Fibroblast of lung (primary cell): ENCODE measurements around the gene TEX2. TPM values are rescaled to one million over a fixed set of nuclear protein-coding genes. Genes with fewer than 3 reads are reported as not detected.

Experiments
- DNase-seq, 2 donors: peaks; one replicate each; pipeline versions ENCODE4 v3.0.0 to v3.0.0-alpha.2; 2010; ENCODE audit warnings: low read depth in 2 of 2
- H2AFZ ChIP-seq: 2 replicates; pipeline ENCODE4 v1.5.1; 2012; ENCODE audit warnings: low read length, control low read depth, inconsistent platforms
- H3K27ac ChIP-seq: 2 replicates; pipeline ENCODE4 v1.5.1; 2011; ENCODE audit warnings: low read length, control low read depth; ENCODE audit not compliant: insufficient read depth
- H3K27me3 ChIP-seq: 2 replicates; pipeline ENCODE4 v1.5.1; 2011; ENCODE audit warnings: mild to moderate bottlenecking, low read length; ENCODE audit not compliant: control insufficient read depth, insufficient read depth
- H3K36me3 ChIP-seq: 2 replicates; pipeline ENCODE4 v1.5.1; 2011; ENCODE audit warnings: low read length; ENCODE audit not compliant: control insufficient read depth, insufficient read depth
- H3K4me1 ChIP-seq: 2 replicates; pipeline ENCODE4 v1.5.1; 2011; ENCODE audit warnings: low read length; ENCODE audit not compliant: control insufficient read depth, insufficient read depth; ENCODE audit errors: extremely low read depth
- H3K4me2 ChIP-seq: 2 replicates; pipeline ENCODE4 v1.5.1; 2011; ENCODE audit warnings: low read length, control low read depth; ENCODE audit not compliant: insufficient read depth; ENCODE audit errors: extremely low read depth
- H3K4me3 ChIP-seq, 4 experiments: fragments of 200-600 bp in 1 of 4; sonication (generic) in 1 of 4; replicated peaks in 1 of 4; 2 replicates each; pipeline ENCODE4 v1.5.1; 2011 to 2016; ENCODE audit warnings: low read length in 4 of 4, low read depth in 3 of 4, mild to moderate bottlenecking in 3 of 4, control low read depth in 2 of 4, inconsistent platforms in 1 of 4, mixed read lengths in 1 of 4; ENCODE audit not compliant: insufficient read depth in 1 of 4; ENCODE audit errors: control extremely low read depth in 1 of 4
- H3K79me2 ChIP-seq: 2 replicates; pipeline ENCODE4 v1.5.1; 2012; ENCODE audit warnings: mild to moderate bottlenecking, low read length, inconsistent platforms; ENCODE audit not compliant: control insufficient read depth, insufficient read depth
- H3K9ac ChIP-seq: 2 replicates; pipeline ENCODE4 v1.5.1; 2011; ENCODE audit warnings: mild to moderate bottlenecking, low read length, control low read depth; ENCODE audit not compliant: insufficient read depth
- H3K9me3 ChIP-seq: 2 replicates; pipeline ENCODE4 v1.5.1; 2012; ENCODE audit warnings: low read depth, low read length; ENCODE audit not compliant: control insufficient read depth, insufficient read depth
- H4K20me1 ChIP-seq: 2 replicates; pipeline ENCODE4 v1.5.1; 2011; ENCODE audit warnings: low read length; ENCODE audit not compliant: control insufficient read depth, insufficient read depth; ENCODE audit errors: extremely low read depth
- CTCF ChIP-seq, 2 donors: IDR thresholded peaks in 1 of 2; conservative IDR thresholded peaks in 1 of 2; 1 replicate in 1 of 2; 2 replicates in 1 of 2; pipeline ENCODE4 v1.5.1; 2011 to 2012; ENCODE audit warnings: low read length in 2 of 2, control low read depth in 1 of 2, inconsistent platforms in 1 of 2, low read depth in 1 of 2, mild to moderate bottlenecking in 1 of 2
- EZH2 ChIP-seq: IDR thresholded peaks from 2 replicates; pipeline ENCODE4 v1.5.1; 2012; ENCODE audit warnings: low read length, control low read depth, mild to moderate bottlenecking; ENCODE audit errors: missing control alignments
- polyA plus RNA-seq, 2 donors: library from polyadenylated mRNA; depleted of rRNA in 1 of 2; stranded (reverse) in 1 of 2; unstranded in 1 of 2; fragments of >200 nt; gene quantifications; 2 replicates each; pipeline ENCODE4 v1.2.1, GENCODE V29; 2011 to 2012; ENCODE audit warnings: missing spikeins in 1 of 2
- total RNA-seq: library from RNA; depleted of rRNA; stranded (reverse); fragments of >200 nt; gene quantifications from 2 replicates; pipeline ENCODE4 v1.2.1, GENCODE V29; 2014

Gene TEX2
- total and polyA plus RNA-seq, 2 donors (not counting 1 experiment from before 2014, with no cell fraction given) = 18.6 to 33.4 TPM

DNA sequence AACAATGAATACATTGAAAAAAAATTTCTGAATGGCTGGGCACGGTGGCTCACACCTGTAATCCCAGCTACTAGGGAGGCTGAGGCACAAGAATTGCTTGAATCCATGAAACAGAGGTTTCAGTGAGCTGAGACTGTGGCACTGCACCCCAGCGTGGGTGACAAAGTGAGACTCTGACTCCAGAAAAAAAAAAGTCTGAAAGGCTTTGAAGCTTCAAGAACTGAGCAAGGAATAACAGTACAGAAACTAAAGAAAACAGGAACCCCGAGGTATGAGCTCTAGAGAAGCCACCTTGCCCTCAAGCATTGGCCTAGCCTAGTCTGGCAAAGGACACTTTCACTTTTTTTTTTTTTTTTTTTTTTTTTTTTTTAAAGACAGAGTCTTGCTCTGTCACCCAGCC lies 45.0 kb downstream of the TEX2 start:
- no peak for DNase-seq
- Histone ChIP-seq H2AFZ (no peak overlapping the region), H3K4me1 (peaks cover 10% of the 10 kb centered on the region), H3K4me3 (no peak overlapping the region), H3K79me2 (peaks cover 3% of the 10 kb centered on the region), H3K4me2 (no peak overlapping the region), H3K9me3 (no peaks in the 10 kb centered on the region), H3K27ac (no peak overlapping the region), H4K20me1 (no peaks in the 10 kb centered on the region), H3K9ac (no peak overlapping the region), H3K36me3 (peaks cover 5% of the 10 kb centered on the region), H3K27me3 (no peaks in the 10 kb centered on the region)
- TF ChIP-seq EZH2 = no peak
- no peak for TF ChIP-seq CTCF (conservative IDR thresholded peaks at IDR 0.05 in 1 of 2, IDR thresholded peaks at IDR 0.05 in 1 of 2; ENCODE audit: low read depth in 1 of 2, low read length in 2 of 2)

- no peaks in the 10 kb centered on the region for H3K9me3 ChIP-seq
- peaks cover 3% of the 10 kb centered on the region for H3K79me2 ChIP-seq
- no peak overlapping the region for H3K9ac ChIP-seq
- peaks cover 15% of the 10 kb centered on the region for H3K4me1 ChIP-seq
- H3K27ac ChIP-seq = no peak overlapping the region
- no peak overlapping the region for H3K4me3 ChIP-seq
- H2AFZ ChIP-seq = no peak overlapping the region
- H4K20me1 ChIP-seq = no peaks in the 10 kb centered on the region
- no peak overlapping the region for H3K4me2 ChIP-seq
- peak in 1 of 2 donors; percentile 15 for DNase-seq
- TF ChIP-seq EZH2 = no peak
- H3K36me3 ChIP-seq = peaks cover 5% of the 10 kb centered on the region
- H3K27me3 ChIP-seq = no peaks in the 10 kb centered on the region
Observed at GRCh38 chr17:64217249-64217691, 45.8 kb downstream of the TEX2 start.

DNA sequence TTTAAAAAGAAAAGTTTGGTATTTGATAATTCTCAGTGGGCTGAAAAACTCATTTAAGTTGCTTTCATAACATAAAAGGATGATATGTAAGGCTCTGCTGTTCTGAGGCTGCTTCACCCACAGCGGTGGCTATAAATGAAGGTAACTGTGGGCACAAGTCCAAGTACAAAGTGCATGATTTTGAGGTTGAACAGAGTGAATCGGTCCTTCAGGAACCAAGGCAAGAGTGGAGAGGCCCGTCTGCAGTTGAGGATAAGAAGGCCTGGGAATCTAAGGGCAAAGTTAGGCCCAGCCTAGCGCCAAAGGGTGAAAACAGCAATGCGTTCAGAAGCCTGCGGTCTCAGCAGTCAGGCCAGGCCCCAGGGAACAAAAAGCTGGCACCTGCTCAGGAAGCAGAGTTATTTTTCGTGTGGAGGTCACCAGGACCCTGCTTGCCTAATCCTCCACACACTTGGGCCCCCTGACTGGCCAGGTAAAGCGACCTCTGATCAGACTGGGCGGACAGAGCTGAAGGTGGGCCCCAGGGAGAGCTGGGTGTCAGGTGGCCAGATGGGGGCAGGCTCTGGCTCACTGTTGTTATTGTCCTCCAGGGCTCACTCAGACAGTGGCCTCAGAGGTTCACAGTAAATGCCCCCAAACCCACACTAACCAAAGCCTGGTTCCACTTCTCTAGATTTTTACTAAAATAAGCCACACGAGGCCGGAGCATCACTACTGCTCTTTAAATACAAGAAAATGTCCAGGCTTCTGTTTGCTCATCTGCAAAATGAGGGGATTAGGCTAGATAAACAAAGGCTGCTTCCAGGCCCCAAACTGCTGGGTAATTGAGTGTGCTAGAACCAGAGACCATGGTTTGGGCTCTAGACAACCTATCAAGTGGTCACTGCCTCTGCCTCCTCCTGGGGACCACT lies 46.5 kb downstream of the TEX2 start:
- peak overlapping the region; percentile 31 for H3K27ac ChIP-seq
- no peak overlapping the region for H3K4me3 ChIP-seq

More for the DNA sequence above, 46.5 kb downstream of the TEX2 start:
- peaks cover 3% of the 10 kb centered on the region for H3K79me2 ChIP-seq
- no peaks in the 10 kb centered on the region for H3K9me3 ChIP-seq
- peak overlapping the region; percentile 23 for H3K4me2 ChIP-seq
- no peak overlapping the region for H2AFZ ChIP-seq
- peaks cover 15% of the 10 kb centered on the region for H3K4me1 ChIP-seq
- peaks cover 5% of the 10 kb centered on the region for H3K36me3 ChIP-seq
- H3K27me3 ChIP-seq = no peaks in the 10 kb centered on the region
- H3K9ac ChIP-seq = no peak overlapping the region
- TF ChIP-seq CTCF (conservative IDR thresholded peaks at IDR 0.05 in 1 of 2, IDR thresholded peaks at IDR 0.05 in 1 of 2; ENCODE audit: low read depth in 1 of 2, low read length in 2 of 2) (no peak), EZH2 (no peak)
- no peaks in the 10 kb centered on the region for H4K20me1 ChIP-seq
- peak; percentile 51 to 69 for DNase-seq
